ENCODE data around the gene ZG16B. TPM values are rescaled to one million over a fixed set of nuclear protein-coding genes. Genes with fewer than 3 reads are reported as not detected.

Gene ZG16B
- total RNA-seq, 1 experiment from 2014 or later, result not detected

DNA sequence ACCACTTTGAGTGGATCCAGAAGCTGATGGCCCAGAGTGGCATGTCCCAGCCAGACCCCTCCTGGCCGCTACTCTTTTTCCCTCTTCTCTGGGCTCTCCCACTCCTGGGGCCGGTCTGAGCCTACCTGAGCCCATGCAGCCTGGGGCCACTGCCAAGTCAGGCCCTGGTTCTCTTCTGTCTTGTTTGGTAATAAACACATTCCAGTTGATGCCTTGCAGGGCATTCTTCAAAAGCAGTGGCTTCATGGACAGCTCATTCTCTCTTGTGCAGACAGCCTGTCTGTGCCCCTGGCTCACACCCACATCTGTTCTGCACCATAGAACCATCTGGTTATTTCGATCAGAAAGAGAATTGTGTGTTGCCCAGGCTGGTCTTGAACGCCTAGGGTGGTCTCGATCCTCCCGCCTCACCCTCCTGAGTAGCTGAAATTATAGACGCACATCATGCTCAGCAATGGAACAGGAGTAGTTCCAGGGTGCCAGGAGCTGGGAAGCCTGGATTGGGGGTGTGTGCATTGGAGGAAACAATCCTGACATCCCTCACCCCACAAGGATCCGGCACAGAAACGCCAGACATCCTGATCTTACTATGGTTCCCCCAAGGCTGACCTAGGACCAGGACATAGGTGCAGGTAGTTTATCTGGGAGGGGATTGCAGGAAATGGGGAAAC, 8.5 kb upstream of the ZG16B start:
- in situ Hi-C loops (cut with HindIII; ENCODE audit: low sequenced_read_pairs), result no loop called here
- DNase-seq (ENCODE audit: low spot score), result no peak

GRCh38 chr16:2822158-2822495, 8.0 kb upstream of the ZG16B start:
- in situ Hi-C loops (cut with HindIII; ENCODE audit: low sequenced_read_pairs), result no loop called here
- DNase-seq (ENCODE audit: low spot score), result no peak

DNA sequence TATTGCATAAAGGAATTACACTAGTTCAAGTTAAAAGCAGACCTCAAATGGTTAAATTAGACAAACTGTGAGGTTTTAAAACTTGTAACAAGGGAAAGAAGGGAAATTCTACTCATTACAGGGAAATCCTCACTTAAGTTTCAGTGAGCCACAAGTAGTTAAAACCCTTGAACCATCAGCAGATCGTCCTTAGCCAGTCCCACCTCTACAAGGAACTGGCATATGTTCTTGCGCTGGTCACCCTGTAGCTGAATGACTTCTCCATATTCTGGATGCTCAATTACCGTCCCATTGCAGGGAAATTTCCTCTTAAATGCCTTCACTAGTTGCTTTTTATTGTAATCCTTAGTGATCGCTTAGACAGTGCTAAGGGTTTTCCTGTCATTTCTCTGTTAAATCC, 7.6 kb upstream of the ZG16B start:
- in situ Hi-C loops (cut with HindIII; ENCODE audit: low sequenced_read_pairs), result no loop called here
- no peak for DNase-seq (ENCODE audit: low spot score)

GRCh38 chr16:2824626-2825025, 5.5 kb upstream of the ZG16B start:
- in situ Hi-C loops (cut with HindIII; ENCODE audit: low sequenced_read_pairs), result no loop called here
- no peak for DNase-seq (ENCODE audit: low spot score)

DNA sequence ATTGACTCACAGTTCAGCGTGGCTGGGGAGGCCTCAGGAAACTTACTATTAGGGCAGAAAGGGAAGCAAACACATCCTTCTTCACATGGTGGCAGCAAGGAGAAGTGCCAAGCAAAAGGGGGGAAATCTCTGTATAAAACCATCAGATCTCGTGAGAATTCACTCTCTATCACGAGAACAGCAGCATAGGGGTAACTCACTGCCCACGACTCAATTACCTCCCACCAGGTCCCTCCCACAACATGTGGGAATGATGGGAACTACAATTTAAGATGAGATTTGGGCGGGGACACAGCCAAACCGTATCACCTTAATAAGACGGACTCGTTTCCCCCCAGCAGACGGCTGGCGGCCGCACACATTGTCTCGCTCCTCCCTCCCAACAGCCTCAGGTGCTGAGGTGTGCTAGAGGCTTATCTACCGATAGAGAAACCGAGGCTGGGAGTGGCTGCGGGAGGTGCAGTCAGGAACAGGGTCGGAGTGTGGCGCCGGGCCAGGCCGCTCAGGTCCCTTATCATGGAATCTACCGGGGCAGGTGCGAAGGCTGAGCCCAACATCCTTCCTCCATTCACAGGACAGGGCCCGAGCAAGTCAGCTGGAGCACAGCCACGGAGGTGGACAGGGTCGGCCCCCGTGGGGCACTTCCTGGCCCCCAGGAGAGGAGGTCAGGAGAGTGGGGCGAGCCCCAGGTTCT, 4.9 kb upstream of the ZG16B start:
- in situ Hi-C loops (cut with HindIII; ENCODE audit: low sequenced_read_pairs), result no loop called here
- no peak for DNase-seq (ENCODE audit: low spot score)

GRCh38 chr16:2825906-2826305, 4.2 kb upstream of the ZG16B start:
- DNase-seq (ENCODE audit: low spot score), result no peak
- in situ Hi-C loops (cut with HindIII; ENCODE audit: low sequenced_read_pairs), result no loop called here

DNA sequence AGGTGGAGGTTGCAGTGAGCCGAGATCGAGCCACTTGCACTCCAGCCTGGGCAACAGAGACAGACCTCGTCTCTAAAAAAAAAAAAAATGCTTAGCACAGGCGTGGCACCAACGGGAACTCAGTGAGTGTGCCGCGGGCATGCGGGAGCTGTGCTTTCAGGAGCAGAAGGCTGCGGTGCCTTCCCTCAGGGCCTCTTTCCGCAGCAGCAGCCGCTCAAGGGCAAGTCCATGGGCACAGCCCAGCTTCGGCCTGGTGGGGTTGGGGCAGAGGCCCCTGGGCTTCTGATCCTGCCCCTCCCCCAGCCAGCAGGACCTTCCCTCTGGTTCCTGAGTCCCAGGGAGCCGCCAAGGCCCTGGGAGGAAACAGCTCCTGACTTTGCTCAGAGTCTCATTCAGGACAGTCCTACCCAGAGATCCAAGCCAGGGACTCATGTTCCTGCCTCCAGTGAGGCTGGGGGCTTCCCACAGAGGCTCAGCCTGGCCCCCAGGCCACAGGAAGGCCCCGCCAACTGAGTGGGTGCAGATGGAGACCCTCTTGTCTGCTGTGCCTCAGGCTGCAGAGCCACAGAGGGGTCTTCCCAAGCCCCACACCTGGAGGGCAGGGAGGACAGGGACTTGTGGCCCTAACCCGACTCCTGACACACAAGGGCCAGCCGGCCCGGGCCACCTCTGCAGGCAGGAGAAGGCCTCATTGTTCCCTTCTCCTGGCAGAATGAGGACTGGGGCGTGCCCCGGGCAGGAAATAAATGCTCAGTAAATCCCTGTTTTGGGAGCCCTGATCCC, 3.3 kb upstream of the ZG16B start:
- DNase-seq (ENCODE audit: low spot score), result no peak

GRCh38 chr16:2827374-2827791, 2.7 kb upstream of the ZG16B start:
- no peak for DNase-seq (ENCODE audit: low spot score)
- in situ Hi-C loops (cut with HindIII; ENCODE audit: low sequenced_read_pairs), result no loop called here

More for the DNA sequence above, 3.3 kb upstream of the ZG16B start:
- in situ Hi-C loops (cut with HindIII; ENCODE audit: low sequenced_read_pairs), result no loop called here

GRCh38 chr16:2827831-2828520, 2.1 kb upstream of the ZG16B start:
- DNase-seq (ENCODE audit: low spot score), result no peak
- in situ Hi-C loops (cut with HindIII; ENCODE audit: low sequenced_read_pairs), result no loop called here

DNA sequence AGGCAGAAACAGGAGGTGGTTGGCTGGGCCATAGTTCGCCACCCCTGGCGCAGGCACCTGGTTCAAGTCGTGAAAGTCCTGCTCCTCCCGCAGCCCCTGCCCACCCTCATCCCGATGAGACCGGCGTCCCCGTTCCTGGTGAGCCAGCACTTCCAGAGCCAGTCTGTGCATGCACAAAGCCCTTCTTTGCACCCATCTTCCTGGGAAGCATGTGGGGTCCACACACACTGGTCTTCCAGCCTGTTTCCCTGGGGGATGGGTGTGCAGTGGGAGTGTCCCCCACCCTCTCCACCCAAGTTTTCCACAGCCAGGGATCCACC, 1.6 kb upstream of the ZG16B start:
- no peak for DNase-seq (ENCODE audit: low spot score)
- in situ Hi-C loops (cut with HindIII; ENCODE audit: low sequenced_read_pairs), result no loop called here

GRCh38 chr16:2828876-2829430, 1.1 kb upstream of the ZG16B start:
- in situ Hi-C loops (cut with HindIII; ENCODE audit: low sequenced_read_pairs), result no loop called here
- no peak for DNase-seq (ENCODE audit: low spot score)

- DNase-seq (ENCODE audit: low spot score), result no peak
- in situ Hi-C loops (cut with HindIII; ENCODE audit: low sequenced_read_pairs), result no loop called here
These were observed 222 bp downstream of the ZG16B start for GRCh38 chr16:2830355-2830695.

- DNase-seq (ENCODE audit: low spot score), result no peak
- in situ Hi-C loops (cut with HindIII; ENCODE audit: low sequenced_read_pairs), result no loop called here
These were observed 1.1 kb downstream of the ZG16B start for GRCh38 chr16:2831203-2831602.

- in situ Hi-C loops (cut with HindIII; ENCODE audit: low sequenced_read_pairs), result no loop called here
- DNase-seq (ENCODE audit: low spot score), result no peak
These were observed 3.7 kb downstream of the ZG16B start for GRCh38 chr16:2833776-2834175.

- no peak for DNase-seq (ENCODE audit: low spot score)
- in situ Hi-C loops (cut with HindIII; ENCODE audit: low sequenced_read_pairs), result no loop called here
These were observed 4.9 kb downstream of the ZG16B start for GRCh38 chr16:2834968-2835367.

DNA sequence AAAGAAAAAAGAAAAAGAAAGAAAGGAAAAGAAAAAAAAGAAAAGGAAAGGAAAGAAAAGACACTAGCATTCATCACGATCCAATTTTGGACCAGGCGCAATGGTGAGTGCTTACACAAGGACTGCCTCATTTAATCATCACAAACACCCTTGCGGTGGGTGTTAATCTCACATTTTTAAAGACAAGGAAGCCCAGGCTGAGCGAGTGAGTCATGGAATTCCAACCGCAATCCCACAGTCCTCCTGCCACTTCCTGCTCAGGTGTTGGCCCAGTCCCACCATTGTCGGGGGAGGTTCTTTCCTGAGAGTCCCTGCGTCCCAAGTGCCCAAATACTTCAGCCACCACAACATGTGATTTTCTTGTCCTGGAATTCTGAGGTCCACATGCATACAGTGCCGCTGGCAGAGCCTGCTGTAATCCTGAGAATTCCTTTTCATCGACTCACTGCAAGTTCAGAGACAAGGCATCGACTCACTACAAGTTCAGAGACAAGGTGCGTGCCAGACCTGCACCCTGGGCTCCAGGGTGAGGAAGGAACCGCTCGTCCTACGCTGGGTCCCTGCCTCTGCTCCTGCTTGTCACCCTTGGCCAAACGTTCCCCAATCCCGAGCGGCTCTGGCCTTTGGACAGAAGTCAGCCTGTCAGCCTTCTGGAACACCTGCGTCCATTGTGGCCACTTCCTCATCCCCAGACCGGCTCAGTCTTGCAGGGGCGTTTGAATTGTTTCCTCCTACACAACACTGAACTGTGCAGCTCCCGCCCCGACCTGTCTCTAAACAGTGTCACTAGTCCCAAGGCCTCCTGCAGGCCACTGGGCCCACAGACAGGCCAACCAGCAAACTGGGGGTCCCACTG, 5.8 kb downstream of the ZG16B start:
- DNase-seq (ENCODE audit: low spot score), result no peak
- in situ Hi-C loops (cut with HindIII; ENCODE audit: low sequenced_read_pairs), result no loop called here

- DNase-seq (ENCODE audit: low spot score), result no peak
- in situ Hi-C loops (cut with HindIII; ENCODE audit: low sequenced_read_pairs), result no loop called here
These were observed 6.8 kb downstream of the ZG16B start for GRCh38 chr16:2836646-2837508.

DNA sequence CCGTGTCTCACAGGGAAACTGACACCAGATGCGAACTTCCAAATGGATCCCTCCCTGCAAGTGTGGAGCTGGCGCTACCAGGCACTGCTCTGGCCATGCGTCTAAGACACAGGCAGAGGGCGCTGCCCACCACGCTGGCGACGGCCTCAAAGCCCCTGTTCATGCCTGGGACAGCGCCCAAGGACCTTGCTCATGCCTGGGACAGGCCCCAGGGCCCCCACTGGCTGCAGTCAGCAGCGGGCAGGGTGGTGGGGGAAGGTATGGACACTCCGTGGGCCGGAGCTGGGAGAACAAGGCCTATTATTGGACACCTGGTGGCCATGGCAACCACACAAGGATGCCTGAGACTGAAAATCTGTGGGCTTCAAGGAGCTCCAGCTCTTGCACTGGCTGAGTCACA, 8.8 kb downstream of the ZG16B start:
- DNase-seq (ENCODE audit: low spot score), result peak; percentile 74
- in situ Hi-C loops (cut with HindIII; ENCODE audit: low sequenced_read_pairs), result no loop called here

All from G401 (cell line).